Activated T-cell treated with anti-CD3 and anti-CD28 coated beads for 4 hours (primary cell): ENCODE data around the gene ING4.

Experiments
- DNase-seq: peaks from one replicate; pipeline ENCODE4 v3.0.0-alpha.2; 2020

Gene ING4

GRCh38 chr12:6635375-6635855 lies 27.5 kb downstream of the ING4 start:
- DNase-seq, result peak; percentile 47

GRCh38 chr12:6632026-6632983 lies 30.6 kb downstream of the ING4 start:
- DNase-seq, result peak; percentile 38

- DNase-seq, result no peak
These were observed 31.4 kb downstream of the ING4 start for GRCh38 chr12:6631549-6631961.

- no peak for DNase-seq
These were observed 32.2 kb downstream of the ING4 start for GRCh38 chr12:6630736-6631135.

GRCh38 chr12:6627616-6628015 lies 35.3 kb downstream of the ING4 start:
- peak; percentile 49 for DNase-seq

GRCh38 chr12:6626654-6627283 lies 36.1 kb downstream of the ING4 start:
- DNase-seq, result no peak

GRCh38 chr12:6620885-6621274 lies 42.0 kb downstream of the ING4 start:
- DNase-seq, result no peak

- no peak for DNase-seq
These were observed 42.6 kb downstream of the ING4 start for GRCh38 chr12:6620137-6620884.

- DNase-seq, result no peak
These were observed 44.3 kb downstream of the ING4 start for GRCh38 chr12:6618483-6619225.

GRCh38 chr12:6615802-6616201 lies 47.1 kb downstream of the ING4 start:
- DNase-seq, result no peak

GRCh38 chr12:6614513-6615172 lies 48.3 kb downstream of the ING4 start:
- DNase-seq, result no peak

- no peak for DNase-seq
These were observed 49.0 kb downstream of the ING4 start for GRCh38 chr12:6613776-6614512.

- DNase-seq, result no peak
These were observed 49.7 kb downstream of the ING4 start for GRCh38 chr12:6613015-6613775.

- no peak for DNase-seq
These were observed 50.3 kb downstream of the ING4 start for GRCh38 chr12:6612652-6613014.

GRCh38 chr12:6612247-6612646 lies 50.7 kb downstream of the ING4 start:
- no peak for DNase-seq

- no peak for DNase-seq
These were observed 54.2 kb downstream of the ING4 start for GRCh38 chr12:6608592-6609281.

- peak; percentile 56 for DNase-seq
These were observed 54.9 kb downstream of the ING4 start for GRCh38 chr12:6607751-6608591.

- DNase-seq, result peak; percentile 70
These were observed 56.4 kb downstream of the ING4 start for GRCh38 chr12:6606331-6607131.
